NCI-H1105 treated with DMSO at 0.1 percent for 48 hours (cell line): ENCODE measurements around the gene AP1G1.
"Not testable (repeated sequence)": the region's sequence is repeated elsewhere in the genome, so short reads cannot be mapped to it uniquely, and the experiment has no call there.

Source experiments
- DNase-seq: peaks from one replicate; lab custom pipeline; 2025; lab: John Stamatoyannopoulos, UW

The AP1G1 gene

DNA sequence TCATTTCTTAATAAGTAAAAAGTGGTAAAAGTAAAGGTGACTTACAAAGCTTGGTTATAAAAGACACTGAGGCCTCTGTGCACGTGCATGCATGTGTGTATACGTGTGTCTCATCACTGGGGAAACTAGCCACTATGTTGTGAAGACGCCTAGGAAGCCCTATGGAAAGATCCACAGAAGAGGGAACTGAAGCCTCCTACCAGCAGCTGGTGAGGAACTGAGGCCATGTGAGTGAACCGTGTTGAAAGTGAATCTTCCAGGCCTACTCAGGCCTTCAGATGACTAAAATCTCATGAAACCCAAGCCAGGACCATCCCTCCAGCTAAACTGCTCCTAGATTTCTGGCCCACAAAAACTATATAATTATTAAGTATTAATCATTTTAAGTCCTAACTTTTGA lies 107.8 kb downstream of the AP1G1 start:
- no peak for DNase-seq

DNA sequence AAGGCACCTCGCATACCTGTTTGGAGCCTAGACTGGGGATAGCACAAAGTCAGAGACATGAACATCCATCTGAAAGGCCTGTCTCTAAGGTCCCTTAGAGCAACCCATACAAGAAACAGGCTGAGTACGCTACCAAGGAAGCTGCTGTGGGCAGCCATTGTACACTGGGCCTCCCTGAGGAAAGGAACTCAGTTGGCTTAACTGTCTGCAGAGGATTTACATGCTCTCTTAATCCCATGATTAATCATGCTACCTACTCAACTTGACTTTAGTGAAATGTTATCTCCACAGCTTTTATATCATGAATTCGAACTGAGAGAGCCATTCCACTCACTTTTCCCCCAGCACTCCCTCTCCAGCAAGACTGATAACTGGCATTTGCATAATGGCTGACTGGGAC lies 110.1 kb downstream of the AP1G1 start:
- no peak for DNase-seq

DNA sequence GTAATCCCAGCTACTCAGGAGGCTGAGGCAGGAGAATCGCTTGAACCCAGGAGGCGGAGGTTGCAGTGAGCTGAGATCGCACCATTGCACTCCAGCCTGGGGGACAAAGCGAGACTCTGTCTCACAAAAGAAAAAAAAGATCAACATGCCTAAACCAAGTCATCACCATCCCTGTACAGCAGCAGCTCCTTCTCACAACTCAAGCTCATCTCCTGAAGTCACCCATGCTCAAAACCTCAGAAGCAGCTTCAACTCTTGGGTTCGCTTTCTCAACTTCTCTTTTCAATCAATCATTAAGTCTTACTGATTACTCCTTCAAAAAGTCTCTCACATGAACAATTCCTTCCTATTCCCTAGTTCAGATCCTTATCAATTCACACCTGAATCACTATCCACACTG lies 115.5 kb downstream of the AP1G1 start:
- no peak for DNase-seq

DNA sequence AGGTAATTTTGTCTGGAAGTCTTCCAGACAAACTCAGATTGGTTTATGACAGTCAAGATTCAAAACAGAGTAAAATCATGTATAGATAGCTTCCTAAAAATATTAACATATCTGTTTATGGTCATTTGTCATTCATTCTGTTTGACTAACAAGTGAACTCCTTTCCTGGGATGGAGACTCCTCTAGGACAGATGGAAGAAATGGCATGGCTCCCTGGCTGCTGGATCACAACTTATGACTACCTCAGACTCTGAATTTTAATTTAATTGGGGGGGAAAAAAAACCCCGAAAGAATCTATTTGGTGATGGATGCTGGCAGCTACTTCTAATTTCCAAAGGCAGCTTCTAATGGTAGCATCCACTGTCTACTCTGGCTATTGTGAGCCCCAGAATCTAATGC lies 118.7 kb downstream of the AP1G1 start:
- DNase-seq, result no peak

DNA sequence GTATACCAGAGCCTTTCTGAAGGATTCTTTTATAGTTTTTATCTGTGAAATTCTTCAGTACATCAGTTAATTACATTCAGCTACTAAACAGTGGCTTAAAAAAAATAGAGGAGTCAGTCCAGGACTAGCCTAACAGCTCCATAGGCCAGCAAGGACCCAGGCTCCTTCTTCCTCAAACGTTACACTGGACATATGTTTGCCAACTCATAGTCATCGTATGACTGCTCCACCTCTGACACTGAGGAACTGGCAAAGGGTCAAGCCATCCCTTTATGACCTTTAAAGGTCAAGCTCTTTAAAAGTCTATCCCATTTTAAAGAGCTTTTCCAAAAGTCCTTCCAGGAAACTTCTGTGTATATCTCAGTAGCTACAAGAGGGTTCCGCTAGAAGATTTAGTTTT lies 120.8 kb downstream of the AP1G1 start:
- DNase-seq, result no peak

DNA sequence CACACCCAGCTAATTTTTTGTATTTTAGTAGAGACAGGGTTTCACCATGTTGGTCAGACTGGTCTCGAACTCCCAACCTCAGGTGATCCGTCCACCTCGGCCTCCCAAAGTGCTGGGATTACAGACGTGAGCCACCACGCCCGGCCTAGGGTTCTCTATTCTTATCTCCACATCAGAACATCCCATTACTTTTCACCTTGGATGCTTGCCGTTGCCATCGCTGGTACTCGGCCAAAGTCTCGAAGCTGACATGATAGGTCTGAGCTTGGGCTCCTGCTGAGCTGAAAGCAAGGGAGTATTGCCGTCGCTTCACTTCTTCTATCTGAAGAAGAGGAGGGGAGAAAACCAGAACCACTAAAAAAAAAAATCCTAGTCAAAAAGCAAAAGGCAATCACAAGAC lies 124.4 kb downstream of the AP1G1 start:
- not testable (repeated sequence) for DNase-seq

DNA sequence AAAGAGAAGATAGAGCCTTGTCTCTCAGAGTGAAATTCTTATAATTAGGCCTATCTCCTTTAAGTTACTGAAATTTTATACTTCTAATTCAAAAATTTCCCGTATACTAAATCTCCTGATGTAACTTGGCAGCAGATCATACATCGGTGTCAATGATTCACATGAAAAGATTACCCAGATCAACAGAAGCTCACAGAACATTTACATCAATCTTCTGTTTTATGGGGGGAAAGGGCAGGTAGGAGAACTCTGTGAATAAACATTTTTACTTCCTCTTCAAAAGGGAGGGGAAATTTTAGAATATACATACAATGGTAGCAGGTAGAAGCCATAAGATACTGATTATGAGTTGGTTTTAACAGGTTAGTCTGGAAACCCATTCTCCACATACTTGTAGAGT lies 127.3 kb downstream of the AP1G1 start:
- DNase-seq, result no peak
